SK-N-SH (cell line): ENCODE measurements around the gene RASL10B. TPM values are rescaled to one million over a fixed set of nuclear protein-coding genes. Genes with fewer than 3 reads are reported as not detected.

Source experiments
- CTCF ChIA-PET: fragments of 300-600, 350-600 bp; formaldehyde crosslinking; extraction: SDS; loops from one replicate; lab custom pipeline; 2021; lab: Yijun Ruan, JAX
- POLR2A ChIA-PET: fragments of 350-600 bp; sonication (Branson Sonifier 250); formaldehyde crosslinking; extraction: SDS; loops from one replicate; lab custom pipeline; 2020; ENCODE audit warnings: antibody characterized with exemption, inconsistent platforms; lab: Yijun Ruan, JAX
- DNase-seq: peaks from one replicate; pipeline ENCODE4 v3.0.0; 2012
- H2AFZ ChIP-seq: fragments of 200-600 bp; sonication (generic); 2 replicates; pipeline ENCODE4 v1.8.1; 2016; ENCODE audit warnings: antibody characterized with exemption, mild to moderate bottlenecking, low read depth
- H3F3A ChIP-seq: fragments of 200-600 bp; sonication (generic); replicated peaks from 2 replicates; pipeline ENCODE3; 2016; ENCODE audit warnings: antibody characterized with exemption, mild to moderate bottlenecking; ENCODE audit not compliant: insufficient read depth
- H3K27ac ChIP-seq, 2 experiments: fragments of 200-500 bp in 1 of 2; fragments of 200-600 bp in 1 of 2; sonication (Bioruptor generic) in 1 of 2; sonication (generic), shearing (Covaris generic) in 1 of 2; 2 replicates each; pipeline versions ENCODE4 v1.5.1 to v1.6.1; 2014 to 2016; ENCODE audit warnings: low read depth in 2 of 2, inconsistent platforms in 1 of 2, low read length in 1 of 2, mild to moderate bottlenecking in 1 of 2, mixed read lengths in 1 of 2
- H3K27me3 ChIP-seq: fragments of 200-600 bp; sonication (generic), shearing (Covaris generic); 2 replicates; pipeline ENCODE4 v1.6.1; 2016; ENCODE audit warnings: mixed run types; ENCODE audit not compliant: insufficient read depth
- H3K36me3 ChIP-seq, 2 experiments: fragments of 200-500 bp in 1 of 2; fragments of 200-600 bp in 1 of 2; sonication (Bioruptor generic) in 1 of 2; sonication (generic) in 1 of 2; replicated peaks in 1 of 2; 2 replicates each; pipeline versions ENCODE3 to v1.5.1; 2014 to 2016; ENCODE audit warnings: low read length in 1 of 2, mild to moderate bottlenecking in 1 of 2; ENCODE audit not compliant: insufficient read depth in 2 of 2, control insufficient read depth in 1 of 2
- H3K4me1 ChIP-seq, 2 experiments: fragments of 200-500 bp in 1 of 2; fragments of 200-600 bp in 1 of 2; sonication (Bioruptor generic) in 1 of 2; sonication (generic), shearing (Covaris generic) in 1 of 2; 2 replicates each; pipeline versions ENCODE4 v1.5.1 to v1.6.1; 2014 to 2016; ENCODE audit warnings: low read depth in 1 of 2, low read length in 1 of 2, mixed run types in 1 of 2; ENCODE audit not compliant: insufficient read depth in 2 of 2, control insufficient read depth in 1 of 2
- H3K4me2 ChIP-seq: fragments of 200-600 bp; sonication (generic), shearing (Covaris generic); 2 replicates; pipeline ENCODE4 v1.6.1; 2017; ENCODE audit warnings: mixed run types
- H3K4me3 ChIP-seq, 2 experiments: fragments of 200-500 bp in 1 of 2; fragments of 200-600 bp in 1 of 2; sonication (Bioruptor generic) in 1 of 2; sonication (generic), shearing (Covaris generic) in 1 of 2; 2 replicates each; pipeline versions ENCODE4 v1.5.1 to v1.8.1; 2014 to 2016; ENCODE audit warnings: low read depth in 2 of 2, inconsistent platforms in 1 of 2, low read length in 1 of 2, mild to moderate bottlenecking in 1 of 2, mixed read lengths in 1 of 2, moderate library complexity in 1 of 2
- H3K79me2 ChIP-seq: fragments of 200-600 bp; sonication (generic); 2 replicates; pipeline ENCODE4 v1.8.1; 2017; ENCODE audit warnings: mild to moderate bottlenecking; ENCODE audit not compliant: insufficient read depth
- H3K9ac ChIP-seq: fragments of 200-600 bp; sonication (generic); 2 replicates; pipeline ENCODE4 v1.6.1; 2017; ENCODE audit warnings: mixed run types
- H3K9me2 ChIP-seq: fragments of 200-600 bp; sonication (generic); 2 replicates; pipeline ENCODE4 v1.6.1; 2017; ENCODE audit warnings: mixed run types
- H3K9me3 ChIP-seq: fragments of 200-600 bp; sonication (generic); 2 replicates; pipeline ENCODE4 v1.6.1; 2017; ENCODE audit warnings: mixed run types, mild to moderate bottlenecking, moderate library complexity
- H4K20me1 ChIP-seq: fragments of 200-600 bp; sonication (generic); 2 replicates; pipeline ENCODE4 v1.6.1; 2017; ENCODE audit warnings: mild to moderate bottlenecking, mixed run types; ENCODE audit not compliant: insufficient read depth
- CHD2 ChIP-seq: fragments of 150-350 bp; IDR thresholded peaks from 2 replicates; pipeline ENCODE4 v1.6.1; 2018; ENCODE audit warnings: low read length; ENCODE audit not compliant: partially characterized antibody
- ELF1 ChIP-seq: IDR thresholded peaks from 2 replicates; pipeline ENCODE4 v1.4.0; 2012
- EP300 ChIP-seq, 2 experiments: IDR thresholded peaks; 2 replicates each; pipeline versions ENCODE4 v1.4.0 to v1.6.1; 2012; ENCODE audit warnings: borderline replicate concordance in 1 of 2, low read depth in 1 of 2, low read length in 1 of 2
- FOSL2 ChIP-seq: IDR thresholded peaks from 2 replicates; pipeline ENCODE4 v1.4.0; 2012; ENCODE audit warnings: low read depth, mild to moderate bottlenecking, moderate library complexity, borderline replicate concordance
- FOXJ3 ChIP-seq: sonication (generic); formaldehyde crosslinking; IDR thresholded peaks from 2 replicates; pipeline ENCODE4 v1.5.1; 2020; ENCODE audit warnings: mild to moderate bottlenecking, missing genetic modification reagents
- FOXM1 ChIP-seq: IDR thresholded peaks from 2 replicates; pipeline ENCODE4 v1.4.0; 2012; ENCODE audit warnings: low read depth, mild to moderate bottlenecking
- MEF2A ChIP-seq: IDR thresholded peaks from 2 replicates; pipeline ENCODE4 v1.4.0; 2012; ENCODE audit warnings: low read depth, borderline replicate concordance
- MXI1 ChIP-seq: IDR thresholded peaks from 2 replicates; pipeline ENCODE4 v1.6.1; 2012; ENCODE audit warnings: mild to moderate bottlenecking, low read depth, low read length, improper control_type of control experiment
- NFIC ChIP-seq: IDR thresholded peaks from 2 replicates; pipeline ENCODE4 v1.4.0; 2012; ENCODE audit warnings: borderline replicate concordance
- NRF1 ChIP-seq: IDR thresholded peaks from 2 replicates; pipeline ENCODE4 v1.6.1; 2012; ENCODE audit warnings: low read depth, mild to moderate bottlenecking, low read length
- RAD21 ChIP-seq: IDR thresholded peaks from 2 replicates; pipeline ENCODE4 v1.6.1; 2012; ENCODE audit warnings: mild to moderate bottlenecking, low read length
- RCOR1 ChIP-seq: fragments of 150-350 bp; IDR thresholded peaks from 2 replicates; pipeline ENCODE4 v1.6.1; 2017; ENCODE audit warnings: antibody characterized with exemption, low read length
- RFX5 ChIP-seq: IDR thresholded peaks from 2 replicates; pipeline ENCODE4 v1.6.1; 2012; ENCODE audit warnings: mild to moderate bottlenecking, improper control_type of control experiment, low read length
- SIN3A ChIP-seq: IDR thresholded peaks from 2 replicates; pipeline ENCODE4 v1.6.1; 2012; ENCODE audit warnings: low read depth, mild to moderate bottlenecking, low read length, moderate library complexity, borderline replicate concordance
- SMC3 ChIP-seq: IDR thresholded peaks from 2 replicates; pipeline ENCODE4 v1.6.1; 2012; ENCODE audit warnings: low read depth, low read length, improper control_type of control experiment
- TCF12 ChIP-seq: IDR thresholded peaks from 2 replicates; pipeline ENCODE4 v1.4.0; 2012
- whole genome bisulfite sequencing: methylation state at CpG from one replicate; pipeline ENCODE4 v1.1.6; 2017; ENCODE audit warnings: low lambda C conversion rate; 5-methylcytosine and 5-hydroxymethylcytosine counted together
- polyA plus RNA-seq, 3 experiments: library from polyadenylated mRNA; depleted of rRNA; stranded (reverse); fragments of >200 nt; gene quantifications; 2 replicates each; pipeline ENCODE4 v1.2.3, GENCODE V29; 2012
- TF ChIP-seq, protein P1 (sequence below): IDR thresholded peaks from 2 replicates; pipeline ENCODE4; 2012
- TF ChIP-seq, protein P2 (sequence below): IDR thresholded peaks from 2 replicates; pipeline ENCODE4 v1.4.0; 2012; ENCODE audit warnings: low read depth, borderline replicate concordance
- TF ChIP-seq, protein P3 (sequence below): fragments of 150-350 bp; IDR thresholded peaks from 2 replicates; pipeline ENCODE4 v1.6.1; 2017; ENCODE audit warnings: antibody characterized with exemption, low read length, low read depth, borderline replicate concordance
- TF ChIP-seq, protein P4 (sequence below): IDR thresholded peaks from 2 replicates; pipeline ENCODE4 v1.4.0; 2012; ENCODE audit warnings: low read depth, borderline replicate concordance
- TF ChIP-seq, protein P5 (sequence below): fragments of 200-600 bp; sonication (generic); IDR thresholded peaks from 2 replicates; pipeline ENCODE4 v1.6.1; 2017; ENCODE audit warnings: antibody characterized with exemption, mild to moderate bottlenecking, moderate library complexity

Gene RASL10B
- polyA plus RNA-seq, 1 of the 3 experiments (the other 2 are of a cell fraction), result 4.2 TPM

DNA sequence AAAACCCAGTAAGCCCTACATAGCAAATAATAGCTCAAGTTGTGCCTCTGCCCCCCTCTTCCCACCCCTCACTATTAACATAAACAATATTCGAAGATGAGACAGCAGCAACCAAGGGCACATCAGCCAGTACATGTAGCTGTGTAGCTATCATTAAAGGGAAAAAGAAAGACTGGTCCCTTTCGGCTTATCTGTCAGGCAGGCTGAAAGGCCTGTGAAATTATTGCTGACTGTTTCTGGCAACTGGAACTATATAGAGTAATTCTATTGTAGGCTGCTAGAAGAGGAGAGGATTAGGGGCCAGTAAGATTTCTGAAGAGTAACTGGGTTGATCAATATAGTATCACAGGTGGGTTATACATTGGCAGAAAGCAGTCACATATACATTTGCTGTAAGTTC is 36.5 kb upstream of the RASL10B start:
- POLR2A ChIA-PET, result no interaction called here
- Histone ChIP-seq H3F3A (no peaks in the 10 kb centered on the region), H3K79me2 (peaks cover 5% of the 10 kb centered on the region), H3K27ac (no peak overlapping the region), H2AFZ (no peak overlapping the region), H3K4me2 (no peak overlapping the region), H3K4me1 (no peaks in the 10 kb centered on the region), H4K20me1 (0 out of 2 replicates have a peak, but pooled peaks cover 4% of the 10 kb centered on the region), H3K9me3 (no peaks in the 10 kb centered on the region), H3K36me3 (peaks cover 51 to 59% of the 10 kb centered on the region in 2 experiments), H3K27me3 (no peaks in the 10 kb centered on the region), H3K9ac (no peak overlapping the region), H3K9me2 (no peaks in the 10 kb centered on the region), H3K4me3 (no peak overlapping the region)
- WGBS, result 94% methylated on average over 2 of the region's 2 CpGs
- CTCF ChIA-PET, result interaction anchor here (0.7 to 2.1 kb wide), 4 partner anchors 14 to 70 kb away, joined by 3 to 6 read pairs (median 3); no protein-coding TSS in a partner anchor
- TF ChIP-seq, protein P1, sequence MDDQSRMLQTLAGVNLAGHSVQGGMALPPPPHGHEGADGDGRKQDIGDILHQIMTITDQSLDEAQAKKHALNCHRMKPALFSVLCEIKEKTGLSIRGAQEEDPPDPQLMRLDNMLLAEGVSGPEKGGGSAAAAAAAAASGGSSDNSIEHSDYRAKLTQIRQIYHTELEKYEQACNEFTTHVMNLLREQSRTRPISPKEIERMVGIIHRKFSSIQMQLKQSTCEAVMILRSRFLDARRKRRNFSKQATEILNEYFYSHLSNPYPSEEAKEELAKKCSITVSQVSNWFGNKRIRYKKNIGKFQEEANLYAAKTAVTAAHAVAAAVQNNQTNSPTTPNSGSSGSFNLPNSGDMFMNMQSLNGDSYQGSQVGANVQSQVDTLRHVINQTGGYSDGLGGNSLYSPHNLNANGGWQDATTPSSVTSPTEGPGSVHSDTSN, result no peak
- TF ChIP-seq CHD2 (no peak), RFX5 (no peak), SMC3 (no peak), MEF2A (no peak), NFIC (no peak), ELF1 (no peak), FOSL2 (no peak), EP300 (IDR thresholded peaks at IDR 0.05; ENCODE audit: borderline replicate concordance in 1 of 2, low read depth in 1 of 2, low read length in 1 of 2) (no peak)
- TF ChIP-seq, protein P2, sequence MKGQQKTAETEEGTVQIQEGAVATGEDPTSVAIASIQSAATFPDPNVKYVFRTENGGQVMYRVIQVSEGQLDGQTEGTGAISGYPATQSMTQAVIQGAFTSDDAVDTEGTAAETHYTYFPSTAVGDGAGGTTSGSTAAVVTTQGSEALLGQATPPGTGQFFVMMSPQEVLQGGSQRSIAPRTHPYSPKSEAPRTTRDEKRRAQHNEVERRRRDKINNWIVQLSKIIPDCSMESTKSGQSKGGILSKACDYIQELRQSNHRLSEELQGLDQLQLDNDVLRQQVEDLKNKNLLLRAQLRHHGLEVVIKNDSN, result no peak
- TF ChIP-seq, protein P3, sequence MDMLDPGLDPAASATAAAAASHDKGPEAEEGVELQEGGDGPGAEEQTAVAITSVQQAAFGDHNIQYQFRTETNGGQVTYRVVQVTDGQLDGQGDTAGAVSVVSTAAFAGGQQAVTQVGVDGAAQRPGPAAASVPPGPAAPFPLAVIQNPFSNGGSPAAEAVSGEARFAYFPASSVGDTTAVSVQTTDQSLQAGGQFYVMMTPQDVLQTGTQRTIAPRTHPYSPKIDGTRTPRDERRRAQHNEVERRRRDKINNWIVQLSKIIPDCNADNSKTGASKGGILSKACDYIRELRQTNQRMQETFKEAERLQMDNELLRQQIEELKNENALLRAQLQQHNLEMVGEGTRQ, result no peak
- DNase-seq, result no peak

DNA sequence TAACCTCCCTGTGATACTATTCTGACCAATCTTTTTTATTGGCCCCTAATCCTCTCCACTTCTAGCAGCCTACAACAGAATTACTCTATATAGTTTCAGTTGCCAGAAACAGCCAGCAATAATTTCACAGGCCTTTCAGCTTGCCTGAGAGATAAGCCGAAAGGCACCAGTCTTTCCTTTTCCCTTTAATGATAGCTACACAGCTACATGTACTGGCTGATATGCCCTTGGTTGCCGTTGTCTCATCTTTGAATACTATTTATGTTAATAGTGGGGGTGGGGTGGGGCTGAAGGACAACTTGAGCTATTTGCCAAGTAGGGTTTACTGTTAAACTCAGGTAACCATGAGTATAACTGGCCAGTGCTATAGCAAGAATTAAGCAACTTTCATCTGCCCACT is 35.8 kb upstream of the RASL10B start:
- Histone ChIP-seq H2AFZ (no peak overlapping the region), H3K9ac (no peak overlapping the region), H3K9me2 (no peaks in the 10 kb centered on the region), H3F3A (no peaks in the 10 kb centered on the region), H4K20me1 (0 out of 2 replicates have a peak, but pooled peaks cover 4% of the 10 kb centered on the region), H3K4me1 (no peaks in the 10 kb centered on the region), H3K79me2 (peaks cover 6% of the 10 kb centered on the region), H3K4me2 (no peak overlapping the region), H3K27me3 (no peaks in the 10 kb centered on the region), H3K9me3 (no peaks in the 10 kb centered on the region), H3K27ac (no peak overlapping the region), H3K4me3 (no peak overlapping the region), H3K36me3 (peaks cover 49 to 54% of the 10 kb centered on the region in 2 experiments)
- 84% methylated on average over 2 of the region's 2 CpGs for WGBS
- ChIA-PET POLR2A (no interaction called here), CTCF (interaction anchor here (0.6 to 2.1 kb wide), 4 partner anchors 21 to 69 kb away, joined by 3 to 6 read pairs (median 3); no protein-coding TSS in a partner anchor)
- DNase-seq, result no peak
- TF ChIP-seq EP300 (IDR thresholded peaks at IDR 0.05; ENCODE audit: borderline replicate concordance in 1 of 2, low read depth in 1 of 2, low read length in 1 of 2) (no peak), RAD21 (no peak), RCOR1 (no peak), ELF1 (no peak), FOXJ3 (CRISPR knock-in tag) (no peak), MXI1 (no peak), CHD2 (no peak), SIN3A (no peak), FOXM1 (no peak), TCF12 (no peak), NRF1 (no peak)
- TF ChIP-seq, protein P4, sequence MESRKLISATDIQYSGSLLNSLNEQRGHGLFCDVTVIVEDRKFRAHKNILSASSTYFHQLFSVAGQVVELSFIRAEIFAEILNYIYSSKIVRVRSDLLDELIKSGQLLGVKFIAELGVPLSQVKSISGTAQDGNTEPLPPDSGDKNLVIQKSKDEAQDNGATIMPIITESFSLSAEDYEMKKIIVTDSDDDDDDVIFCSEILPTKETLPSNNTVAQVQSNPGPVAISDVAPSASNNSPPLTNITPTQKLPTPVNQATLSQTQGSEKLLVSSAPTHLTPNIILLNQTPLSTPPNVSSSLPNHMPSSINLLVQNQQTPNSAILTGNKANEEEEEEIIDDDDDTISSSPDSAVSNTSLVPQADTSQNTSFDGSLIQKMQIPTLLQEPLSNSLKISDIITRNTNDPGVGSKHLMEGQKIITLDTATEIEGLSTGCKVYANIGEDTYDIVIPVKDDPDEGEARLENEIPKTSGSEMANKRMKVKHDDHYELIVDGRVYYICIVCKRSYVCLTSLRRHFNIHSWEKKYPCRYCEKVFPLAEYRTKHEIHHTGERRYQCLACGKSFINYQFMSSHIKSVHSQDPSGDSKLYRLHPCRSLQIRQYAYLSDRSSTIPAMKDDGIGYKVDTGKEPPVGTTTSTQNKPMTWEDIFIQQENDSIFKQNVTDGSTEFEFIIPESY, result no peak
- TF ChIP-seq, protein P5, sequence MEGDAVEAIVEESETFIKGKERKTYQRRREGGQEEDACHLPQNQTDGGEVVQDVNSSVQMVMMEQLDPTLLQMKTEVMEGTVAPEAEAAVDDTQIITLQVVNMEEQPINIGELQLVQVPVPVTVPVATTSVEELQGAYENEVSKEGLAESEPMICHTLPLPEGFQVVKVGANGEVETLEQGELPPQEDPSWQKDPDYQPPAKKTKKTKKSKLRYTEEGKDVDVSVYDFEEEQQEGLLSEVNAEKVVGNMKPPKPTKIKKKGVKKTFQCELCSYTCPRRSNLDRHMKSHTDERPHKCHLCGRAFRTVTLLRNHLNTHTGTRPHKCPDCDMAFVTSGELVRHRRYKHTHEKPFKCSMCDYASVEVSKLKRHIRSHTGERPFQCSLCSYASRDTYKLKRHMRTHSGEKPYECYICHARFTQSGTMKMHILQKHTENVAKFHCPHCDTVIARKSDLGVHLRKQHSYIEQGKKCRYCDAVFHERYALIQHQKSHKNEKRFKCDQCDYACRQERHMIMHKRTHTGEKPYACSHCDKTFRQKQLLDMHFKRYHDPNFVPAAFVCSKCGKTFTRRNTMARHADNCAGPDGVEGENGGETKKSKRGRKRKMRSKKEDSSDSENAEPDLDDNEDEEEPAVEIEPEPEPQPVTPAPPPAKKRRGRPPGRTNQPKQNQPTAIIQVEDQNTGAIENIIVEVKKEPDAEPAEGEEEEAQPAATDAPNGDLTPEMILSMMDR, result no peak
- TF ChIP-seq, protein P3, result no peak
